Glutamatergic neuron (in vitro differentiated cells): ENCODE results near the gene KRTAP10-12. TPM values are rescaled to one million over a fixed set of nuclear protein-coding genes. Genes with fewer than 3 reads are reported as not detected.

Experiments used
- DNase-seq: peaks from one replicate; pipeline ENCODE4 v3.0.0; 2022
- H3K27ac Mint-ChIP-seq: one replicate; pipeline ENCODE4 v1.8.0; 2020; ENCODE audit warnings: mild to moderate bottlenecking, mixed read lengths, inconsistent platforms; ENCODE audit not compliant: unreplicated experiment
- H3K27me3 Mint-ChIP-seq: one replicate; pipeline ENCODE4 v1.8.0; 2020; ENCODE audit warnings: mild to moderate bottlenecking, moderate library complexity, mixed read lengths, inconsistent platforms; ENCODE audit not compliant: unreplicated experiment
- H3K36me3 Mint-ChIP-seq: one replicate; pipeline ENCODE4 v1.8.0; 2020; ENCODE audit warnings: mild to moderate bottlenecking, mixed read lengths, inconsistent platforms; ENCODE audit not compliant: unreplicated experiment
- H3K4me1 Mint-ChIP-seq: one replicate; pipeline ENCODE4 v1.8.0; 2020; ENCODE audit warnings: mild to moderate bottlenecking, low read depth, mixed read lengths, inconsistent platforms; ENCODE audit not compliant: unreplicated experiment
- H3K4me3 Mint-ChIP-seq: one replicate; pipeline ENCODE4 v1.8.0; 2020; ENCODE audit warnings: mild to moderate bottlenecking, mixed read lengths, inconsistent platforms; ENCODE audit not compliant: unreplicated experiment
- H3K9me3 Mint-ChIP-seq: one replicate; pipeline ENCODE4 v1.8.0; 2020; ENCODE audit warnings: mild to moderate bottlenecking, moderate library complexity, mixed read lengths, inconsistent platforms; ENCODE audit not compliant: unreplicated experiment
- total RNA-seq: library from RNA; stranded (reverse); fragmentation: NEBNext Ultra II Directional; extraction: Animal tissue kit (Norgen Biotek cat#: 25700); gene quantifications from one replicate; pipeline ENCODE4 v1.2.1, GENCODE V29; 2021; ENCODE audit not compliant: unreplicated experiment
- TF ChIP-seq, protein P1 (sequence below): fragments of 200-600 bp; sonication (generic); IDR thresholded peaks from one replicate; pipeline ENCODE4 v1.5.0; 2021; ENCODE audit not compliant: partially characterized antibody, unreplicated experiment

KRTAP10-12 gene
- total RNA-seq, 1 donor from 2014 or later: not detected

DNA sequence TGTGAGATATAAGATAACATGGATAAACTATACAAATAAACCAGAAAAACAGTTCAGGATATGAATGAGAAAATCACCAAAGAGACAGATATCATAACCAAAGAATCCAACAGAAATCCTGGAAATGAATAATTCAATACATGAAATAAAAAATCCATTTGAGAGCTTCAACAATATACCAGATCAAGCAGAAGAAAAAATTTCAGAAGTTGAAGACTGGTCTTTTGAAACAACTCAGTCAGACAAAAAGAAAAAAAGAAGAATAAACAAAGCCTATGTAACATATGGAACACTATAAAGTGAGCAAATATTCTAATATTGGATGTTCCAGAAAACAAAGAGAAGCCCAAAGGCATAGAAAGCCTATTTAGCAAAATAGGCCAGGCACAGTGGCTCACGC, 25.1 kb upstream of the KRTAP10-12 start:
- no peak for DNase-seq
- peaks cover 47% of the 10 kb centered on the region for H3K36me3 Mint-ChIP-seq
- no peak overlapping the region for H3K4me3 Mint-ChIP-seq
- TF ChIP-seq, protein P1, sequence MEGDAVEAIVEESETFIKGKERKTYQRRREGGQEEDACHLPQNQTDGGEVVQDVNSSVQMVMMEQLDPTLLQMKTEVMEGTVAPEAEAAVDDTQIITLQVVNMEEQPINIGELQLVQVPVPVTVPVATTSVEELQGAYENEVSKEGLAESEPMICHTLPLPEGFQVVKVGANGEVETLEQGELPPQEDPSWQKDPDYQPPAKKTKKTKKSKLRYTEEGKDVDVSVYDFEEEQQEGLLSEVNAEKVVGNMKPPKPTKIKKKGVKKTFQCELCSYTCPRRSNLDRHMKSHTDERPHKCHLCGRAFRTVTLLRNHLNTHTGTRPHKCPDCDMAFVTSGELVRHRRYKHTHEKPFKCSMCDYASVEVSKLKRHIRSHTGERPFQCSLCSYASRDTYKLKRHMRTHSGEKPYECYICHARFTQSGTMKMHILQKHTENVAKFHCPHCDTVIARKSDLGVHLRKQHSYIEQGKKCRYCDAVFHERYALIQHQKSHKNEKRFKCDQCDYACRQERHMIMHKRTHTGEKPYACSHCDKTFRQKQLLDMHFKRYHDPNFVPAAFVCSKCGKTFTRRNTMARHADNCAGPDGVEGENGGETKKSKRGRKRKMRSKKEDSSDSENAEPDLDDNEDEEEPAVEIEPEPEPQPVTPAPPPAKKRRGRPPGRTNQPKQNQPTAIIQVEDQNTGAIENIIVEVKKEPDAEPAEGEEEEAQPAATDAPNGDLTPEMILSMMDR: no peak
- H3K4me1 Mint-ChIP-seq: no peaks in the 10 kb centered on the region
- H3K27me3 Mint-ChIP-seq: peaks cover 4% of the 10 kb centered on the region
- no peak overlapping the region for H3K27ac Mint-ChIP-seq
- peaks cover 17% of the 10 kb centered on the region for H3K9me3 Mint-ChIP-seq

DNA sequence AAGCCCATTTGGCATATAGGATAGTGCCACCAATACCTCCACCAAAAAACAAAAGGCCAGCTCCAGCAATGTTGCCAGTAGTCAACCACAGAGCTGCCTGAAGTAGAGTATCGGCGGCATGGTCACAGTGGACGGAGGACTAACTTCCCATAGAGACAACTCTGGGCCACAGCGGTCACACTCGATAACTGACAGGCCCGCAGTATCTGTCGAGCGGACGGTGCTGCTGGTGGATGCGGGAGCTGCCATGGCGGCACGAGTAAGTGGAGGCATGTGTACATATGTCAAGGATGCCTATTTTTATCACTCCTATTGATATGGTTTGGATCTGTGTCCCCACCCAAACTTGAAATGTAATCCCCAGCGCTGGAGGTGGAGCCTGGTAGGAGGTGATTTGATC, 19.1 kb upstream of the KRTAP10-12 start:
- H3K36me3 Mint-ChIP-seq: peaks cover 15% of the 10 kb centered on the region
- peaks cover 3% of the 10 kb centered on the region for H3K27me3 Mint-ChIP-seq
- no peak overlapping the region for H3K4me3 Mint-ChIP-seq
- peaks cover 6% of the 10 kb centered on the region for H3K9me3 Mint-ChIP-seq
- TF ChIP-seq, protein P1: no peak
- H3K27ac Mint-ChIP-seq: no peak overlapping the region
- no peaks in the 10 kb centered on the region for H3K4me1 Mint-ChIP-seq
- no peak for DNase-seq

DNA sequence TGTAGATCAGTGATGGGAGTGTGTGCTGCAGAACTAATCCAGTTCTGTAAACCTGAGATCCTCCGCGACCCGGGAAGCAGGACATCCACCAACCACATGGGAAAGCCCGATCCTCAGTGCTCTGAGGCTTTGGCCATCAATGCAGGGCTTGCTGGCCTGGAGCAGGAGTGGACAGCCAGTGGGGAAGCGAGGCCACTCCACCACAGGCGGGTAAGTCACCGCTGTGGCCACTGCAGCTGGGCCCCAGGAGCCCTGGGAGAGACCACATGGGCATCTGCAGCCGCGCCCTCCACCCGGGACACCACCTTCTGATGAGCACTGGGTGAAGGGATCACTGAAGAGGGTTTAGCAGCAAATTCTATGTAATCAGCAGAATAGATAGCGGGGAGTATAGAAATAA, 15.8 kb upstream of the KRTAP10-12 start:
- H3K4me1 Mint-ChIP-seq: no peaks in the 10 kb centered on the region
- DNase-seq: no peak
- H3K36me3 Mint-ChIP-seq: peaks cover 5% of the 10 kb centered on the region
- H3K4me3 Mint-ChIP-seq: no peak overlapping the region
- TF ChIP-seq, protein P1: no peak
- peaks cover 7% of the 10 kb centered on the region for H3K27me3 Mint-ChIP-seq
- peaks cover 7% of the 10 kb centered on the region for H3K9me3 Mint-ChIP-seq
- no peak overlapping the region for H3K27ac Mint-ChIP-seq

DNA sequence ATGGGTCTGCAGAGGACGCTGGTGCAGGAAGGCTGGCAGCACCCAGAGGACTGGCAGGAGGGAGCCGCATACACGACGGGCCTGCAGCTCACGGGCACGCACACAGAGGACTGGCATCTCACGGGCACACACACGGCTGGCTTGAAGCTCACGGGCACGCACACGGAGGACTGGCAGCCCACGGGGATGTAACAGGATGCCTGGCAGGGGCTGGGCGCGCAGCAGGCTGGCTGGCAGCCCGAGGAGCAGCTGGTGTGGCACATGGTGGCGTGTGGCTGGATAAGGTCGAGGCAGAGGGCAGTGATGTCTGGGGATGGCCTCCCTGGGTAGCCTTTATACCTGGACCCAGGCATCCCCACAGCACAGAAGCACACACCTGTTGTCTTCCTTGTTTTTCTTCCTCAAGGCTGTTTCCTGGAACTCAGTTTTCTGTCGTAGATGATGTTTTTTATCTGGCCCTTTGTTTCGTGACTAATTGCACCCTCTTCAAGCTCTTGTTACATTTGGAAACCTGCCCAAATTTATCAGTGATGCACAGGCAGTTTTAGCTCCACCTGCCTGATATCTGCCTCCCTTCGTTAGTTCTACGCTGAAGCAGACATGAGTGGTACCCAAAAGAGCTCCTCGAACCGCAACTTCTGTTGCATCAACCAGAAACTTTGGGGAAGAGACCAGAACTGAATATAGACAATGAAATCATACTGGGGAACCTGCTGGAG, 15.0 kb upstream of the KRTAP10-12 start, which contains the start of gene KRTAP12-1:
Gene KRTAP12-1 (minus strand): TSS at position 303 of the 719 bp plus-strand sequence. CDS start 40 bp downstream, at position 263.
- no peak for DNase-seq
- H3K27ac Mint-ChIP-seq: no peak within 1 kb of the TSS
- peaks cover 4% of the 10 kb centered on the region for H3K4me1 Mint-ChIP-seq
- no peak within 1 kb of the TSS for H3K4me3 Mint-ChIP-seq
- H3K9me3 Mint-ChIP-seq: peaks cover 8% of the 10 kb centered on the region
- H3K36me3 Mint-ChIP-seq: peaks cover 5% of the 10 kb centered on the region
- TF ChIP-seq, protein P1: no peak
- H3K27me3 Mint-ChIP-seq: peaks cover 8% of the 10 kb centered on the region

DNA sequence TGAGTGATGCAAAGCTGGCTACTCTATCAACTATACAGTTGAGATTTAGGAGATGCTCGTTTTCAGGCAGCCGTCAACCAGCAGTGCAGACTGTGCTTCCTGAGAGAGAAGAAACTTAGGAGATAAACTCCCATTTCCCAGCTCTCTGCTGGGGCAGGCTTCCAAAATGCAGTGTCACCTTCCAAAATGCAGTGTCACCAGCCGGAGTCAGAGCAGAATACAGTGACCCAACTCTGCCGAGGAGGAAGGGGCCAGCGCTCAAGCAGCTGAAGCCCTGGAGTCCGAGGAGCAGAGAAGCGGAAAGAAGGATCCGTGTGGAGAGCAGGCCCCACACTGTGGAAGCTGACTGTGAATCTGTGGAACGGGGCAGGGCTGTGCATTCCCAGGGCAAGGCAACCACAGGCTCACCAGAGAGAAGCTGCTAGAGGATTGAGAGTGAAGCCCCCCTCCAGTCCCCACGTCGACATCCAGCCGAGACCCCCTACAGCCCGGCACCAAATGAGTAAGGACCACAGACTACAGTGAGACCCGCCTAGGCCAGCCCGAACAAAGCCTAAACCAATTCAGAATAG, 14.3 kb upstream of the KRTAP10-12 start:
- Mint-ChIP-seq H3K27me3 (peaks cover 9% of the 10 kb centered on the region), H3K4me1 (peaks cover 10% of the 10 kb centered on the region), H3K36me3 (peaks cover 5% of the 10 kb centered on the region), H3K4me3 (no peak overlapping the region), H3K27ac (no peak overlapping the region), H3K9me3 (peaks cover 8% of the 10 kb centered on the region)
- TF ChIP-seq, protein P1: no peak
- no peak for DNase-seq
